Endothelial cell of umbilical vein (primary cell): ENCODE data around the gene DENND1B.

Experiments
- CTCF ChIP-seq, 2 donors: IDR thresholded peaks; 1 replicate in 1 of 2; 2 replicates in 1 of 2; pipeline ENCODE4 v1.5.1; 2011; ENCODE audit warnings: low read length in 2 of 2, mild to moderate bottlenecking in 2 of 2, moderate library complexity in 2 of 2, control low read depth in 1 of 2, inconsistent platforms in 1 of 2, low read depth in 1 of 2; ENCODE audit not compliant: insufficient read depth in 1 of 2; ENCODE audit errors: extremely low read depth in 1 of 2
- EZH2 ChIP-seq: IDR thresholded peaks from 2 replicates; pipeline ENCODE4 v1.6.1; 2012; ENCODE audit warnings: borderline replicate concordance, low read depth, mild to moderate bottlenecking, moderate library complexity, low read length, inconsistent platforms; ENCODE audit not compliant: severe bottlenecking
- JUN ChIP-seq: IDR thresholded peaks from 2 replicates; pipeline ENCODE4 v1.6.1; 2011; ENCODE audit warnings: borderline replicate concordance, low read depth; ENCODE audit not compliant: insufficient read length, insufficient read depth
- MAX ChIP-seq: IDR thresholded peaks from 2 replicates; pipeline ENCODE4 v1.6.1; 2011; ENCODE audit not compliant: insufficient read depth, insufficient read length
- MYC ChIP-seq: IDR thresholded peaks from one replicate; pipeline ENCODE4 v1.6.1; 2011; ENCODE audit warnings: mild to moderate bottlenecking, low read depth, low read length
- POLR2A ChIP-seq: IDR thresholded peaks from 2 replicates; pipeline ENCODE4 v1.6.1; 2012; ENCODE audit warnings: low read depth, mild to moderate bottlenecking, control low read depth, low read length
- POLR2AphosphoS5 ChIP-seq: IDR thresholded peaks from 2 replicates; pipeline ENCODE4 v1.6.1; 2012; ENCODE audit warnings: low read depth, mild to moderate bottlenecking, control low read depth, low read length, moderate library complexity; ENCODE audit not compliant: insufficient read depth

- TF ChIP-seq CTCF (IDR thresholded peaks at IDR 0.05; ENCODE audit: extremely low read depth in 1 of 2, insufficient read depth in 1 of 2, low read depth in 1 of 2, low read length in 2 of 2) (no peak), EZH2 (no peak), POLR2AphosphoS5 (no peak), POLR2A (no peak), MAX (no peak), MYC (no peak), JUN (no peak)
Measured at GRCh38 chr1:197486946-197487345, 288.3 kb downstream of the DENND1B start.
